K562 (cell line): ENCODE measurements around the gene ATM. TPM values are rescaled to one million over a fixed set of nuclear protein-coding genes. Genes with fewer than 3 reads are reported as not detected.
"Not testable (repeated sequence)": the region's sequence is repeated elsewhere in the genome, so short reads cannot be mapped to it uniquely, and the experiment has no call there.

ENCODE experiments used
- ATAC-seq: fragments of 200-7000 bp; cut with Tn5 transposase; 3 replicates; pipeline ENCODE4 v1.9.1; 2020; ENCODE audit warnings: moderate library complexity
- BruUV-seq: library from RNA; stranded (reverse); fragments of 400-500 nt; replicated peaks from 2 replicates; lab custom pipeline; 2021; lab: Mats Ljungman, UMichigan
- CTCF ChIA-PET: fragments of 300-600 bp; formaldehyde crosslinking; extraction: SDS; loops from one replicate; lab custom pipeline; 2021; ENCODE audit warnings: low intra/inter-chr PET ratio; lab: Yijun Ruan, JAX
- POLR2A ChIA-PET: fragments of 300-600, 350-650 bp; sonication (Branson Sonifier 250); formaldehyde crosslinking; extraction: SDS; loops from one replicate; lab custom pipeline; 2021; ENCODE audit warnings: antibody characterized with exemption, inconsistent platforms; lab: Yijun Ruan, JAX
- DNase-seq, 4 experiments: peaks; one replicate each; pipeline versions ENCODE4 v3.0.0 to v3.0.0-alpha.2; 2011 to 2018; ENCODE audit warnings: low spot score in 3 of 4, mixed read lengths in 3 of 4; ENCODE audit errors: extremely low read depth in 1 of 4
- FAIRE-seq: peaks from 2 replicates; lab custom pipeline; 2011; peaks lifted over from hg19 to GRCh38; lab: Jason Lieb, UNC
- H2AFZ ChIP-seq: 2 replicates; pipeline ENCODE4 v1.6.0; 2011; ENCODE audit warnings: low read depth, low read length, control low read depth, inconsistent platforms
- H3K27ac ChIP-seq: fragments of 200-600 bp; 3 replicates; pipeline ENCODE4 v1.8.0; 2011; ENCODE audit warnings: low read depth, mild to moderate bottlenecking, control low read depth, inconsistent platforms, low read length, moderate library complexity, mixed read lengths; ENCODE audit errors: extremely low read depth
- H3K27me3 ChIP-seq, 2 experiments: fragments of 300-600 bp in 1 of 2; 2 replicates in 1 of 2; 3 replicates in 1 of 2; pipeline versions ENCODE4 v1.6.0 to v1.8.0; 2011; ENCODE audit warnings: inconsistent platforms in 2 of 2, low read length in 2 of 2, mild to moderate bottlenecking in 1 of 2, mixed read lengths in 1 of 2, moderate library complexity in 1 of 2; ENCODE audit not compliant: control insufficient read depth in 2 of 2, insufficient read depth in 2 of 2
- H3K36me3 ChIP-seq: fragments of 300-600 bp; 3 replicates; pipeline ENCODE4 v1.8.0; 2011; ENCODE audit warnings: mild to moderate bottlenecking, low read length, inconsistent platforms; ENCODE audit not compliant: control insufficient read depth, insufficient read depth
- H3K4me1 ChIP-seq, 2 experiments: fragments of 200-600 bp in 1 of 2; replicated peaks in 1 of 2; 2 replicates in 1 of 2; 3 replicates in 1 of 2; pipeline versions ENCODE4 v1.5.1 to v1.8.0; 2011; ENCODE audit warnings: inconsistent platforms in 2 of 2, low read length in 2 of 2, mild to moderate bottlenecking in 1 of 2, mixed read lengths in 1 of 2, moderate library complexity in 1 of 2; ENCODE audit not compliant: control insufficient read depth in 2 of 2, insufficient read depth in 2 of 2
- H3K4me2 ChIP-seq: 2 replicates; pipeline ENCODE4 v1.6.1; 2011; ENCODE audit warnings: low read length, control low read depth, inconsistent platforms, mixed read lengths; ENCODE audit not compliant: insufficient read depth
- H3K4me3 ChIP-seq: fragments of 200-600 bp; sonication (generic), shearing (Covaris generic); 2 replicates; pipeline ENCODE4 v1.5.1; 2016; ENCODE audit warnings: control low read depth, inconsistent platforms
- H3K79me2 ChIP-seq: fragments of 200-600 bp; 3 replicates; pipeline ENCODE4 v1.8.0; 2011; ENCODE audit warnings: low read length, inconsistent platforms; ENCODE audit not compliant: control insufficient read depth, insufficient read depth
- H3K9ac ChIP-seq, 2 experiments: 2 replicates each; pipeline versions ENCODE4 v1.6.0 to v1.6.1; 2011; ENCODE audit warnings: low read depth in 2 of 2, low read length in 2 of 2, control low read depth in 1 of 2, inconsistent platforms in 1 of 2, mild to moderate bottlenecking in 1 of 2, mixed read lengths in 1 of 2; ENCODE audit not compliant: insufficient read depth in 1 of 2
- H3K9me1 ChIP-seq: one replicate; pipeline ENCODE4 v1.6.0; 2011; ENCODE audit warnings: inconsistent platforms, mild to moderate bottlenecking, low read length, moderate library complexity; ENCODE audit not compliant: control insufficient read depth, insufficient read depth
- H3K9me3 ChIP-seq: replicated peaks from 2 replicates; pipeline ENCODE4 v1.5.1; 2011; ENCODE audit warnings: low read depth, low read length, inconsistent platforms; ENCODE audit not compliant: control insufficient read depth, insufficient read depth
- H4K20me1 ChIP-seq: replicated peaks from 2 replicates; pipeline ENCODE4 v1.6.1; 2011; ENCODE audit warnings: low read length, inconsistent platforms, mixed read lengths; ENCODE audit not compliant: control insufficient read depth, insufficient read depth
- C11orf30 ChIP-seq: fragments of 450-650 bp; IDR thresholded peaks from 2 replicates; pipeline ENCODE4 v1.6.1; 2016; ENCODE audit warnings: low read depth, mild to moderate bottlenecking
- CBX5 ChIP-seq: IDR thresholded peaks from 2 replicates; pipeline ENCODE4 v1.6.1; 2014; ENCODE audit warnings: low read depth, borderline replicate concordance
- CHD2 ChIP-seq: IDR thresholded peaks from 2 replicates; pipeline ENCODE4 v1.6.1; 2011; ENCODE audit warnings: low read depth, low read length
- E2F5 ChIP-seq: sonication (generic); formaldehyde crosslinking; IDR thresholded peaks from 2 replicates; pipeline ENCODE4 v1.8.0; 2022; ENCODE audit warnings: mild to moderate bottlenecking, missing genetic modification reagents
- EWSR1 ChIP-seq: fragments of 450-650 bp; IDR thresholded peaks from 2 replicates; pipeline ENCODE4 v1.6.1; 2018; ENCODE audit warnings: borderline replicate concordance, mild to moderate bottlenecking, low read depth, moderate library complexity; ENCODE audit not compliant: partially characterized antibody
- KLF6 ChIP-seq: fragments of 250-450 bp; sonication (Bioruptor Pico); IDR thresholded peaks from 2 replicates; pipeline ENCODE4 v1.4.0; 2020; ENCODE audit warnings: mild to moderate bottlenecking, moderate library complexity, borderline replicate concordance
- ZNF316 ChIP-seq: fragments of 450-650 bp; IDR thresholded peaks from 2 replicates; pipeline ENCODE4 v1.6.1; 2016
- WGBS: fragments of 100-300 bp; shearing (Covaris generic); methylation state at CpG from one replicate; pipeline ENCODE4 v1.1.6; 2016; ENCODE audit warnings: low coverage, mixed read lengths; ENCODE audit not compliant: insufficient coverage; ENCODE audit errors: missing lambda C conversion rate; 5-methylcytosine and 5-hydroxymethylcytosine counted together
- in situ Hi-C: fragments of 300-500 bp; cut with MboI; formaldehyde crosslinking; loops from 4 replicates; pipeline ENCODE4 v1.15.0; 2018; ENCODE audit warnings: inconsistent platforms, mixed read lengths
- intact Hi-C: fragments of 100-400 bp; cut with micrococcal nuclease; formaldehyde crosslinking; loops from 2 replicates; pipeline ENCODE4 v1.14.2; 2022
- polyA plus RNA-seq, 8 experiments: library from polyadenylated mRNA; depleted of rRNA in 4 of 8; stranded (reverse) in 5 of 8; unstranded in 3 of 8; fragments of >200 nt; fragmentation: Nextera tagmentation in 2 of 8; fragmentation: Illumina TruSeq in 1 of 8; extraction: Ambion mirVana in 2 of 8; extraction: Trizol in 1 of 8; gene quantifications; 2 replicates each; pipeline versions ENCODE4 v1.2.1 to v1.2.3, GENCODE V29; 2011 to 2014; ENCODE audit warnings: inconsistent platforms in 1 of 8, missing spikeins in 1 of 8
- total RNA-seq, 7 experiments: library from RNA; depleted of rRNA in 6 of 7; stranded (reverse); fragments of >200 nt in 6 of 7; fragmentation: Illumina TruSeq in 2 of 7; extraction: Trizol in 2 of 7; gene quantifications; 2 replicates each; pipeline versions ENCODE4 v1.2.1 to v1.2.3, GENCODE V29; 2011 to 2021; ENCODE audit warnings: low replicate concordance in 1 of 7
- TF ChIP-seq, protein P1 (sequence below): fragments of 250-450 bp; sonication (Bioruptor Pico); IDR thresholded peaks from 2 replicates; pipeline ENCODE4 v1.8.0; 2022; ENCODE audit warnings: inconsistent platforms, mild to moderate bottlenecking, moderate library complexity, borderline replicate concordance
- TF ChIP-seq, protein P2 (sequence below): IDR thresholded peaks from 3 replicates; pipeline ENCODE4 v1.6.1; 2011; ENCODE audit warnings: borderline replicate concordance, mild to moderate bottlenecking, moderate library complexity; ENCODE audit not compliant: insufficient read length; ENCODE audit errors: extremely low read depth

Gene ATM
- total and polyA plus RNA-seq, 9 of the 15 experiments (the other 6 are each of a cell fraction or from before 2014, with no cell fraction given) = 8.3 to 46.8 (median 26.2) TPM

DNA sequence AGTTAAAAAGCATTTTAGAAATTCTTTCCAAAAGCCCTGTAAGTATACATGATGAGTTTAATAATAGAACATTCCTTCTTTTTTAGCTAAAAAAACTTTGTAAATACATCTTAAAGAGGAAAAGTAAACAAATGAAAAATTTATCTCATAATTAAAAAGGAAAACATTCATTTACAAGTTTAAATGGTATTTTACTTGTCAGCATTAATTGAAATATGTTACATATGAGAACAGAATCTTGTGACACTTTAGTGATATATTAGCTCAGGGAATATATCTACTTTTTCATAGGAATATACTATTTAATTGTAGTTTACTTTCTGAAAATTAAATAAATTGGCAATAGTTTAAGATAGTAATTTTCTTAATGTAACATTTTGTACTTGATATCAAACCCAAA, 66.2 kb downstream of the ATM start:
- ATAC-seq, intact Hi-C loops, FAIRE-seq, DNase-seq, H3K27me3 ChIP-seq, POLR2A ChIA-PET, H3K4me1 ChIP-seq, H3K9ac ChIP-seq, H3K4me2 ChIP-seq, in situ Hi-C loops, H3K9me1 ChIP-seq, BruUV-seq, H2AFZ ChIP-seq, H3K9me3 ChIP-seq, H3K79me2 ChIP-seq, H3K27ac ChIP-seq, H4K20me1 ChIP-seq, CTCF ChIA-PET, H3K4me3 ChIP-seq: not testable (repeated sequence)
- TF ChIP-seq C11orf30 = peak; percentile 71
- TF ChIP-seq ZNF316 = peak; percentile 87
- H3K36me3 ChIP-seq = peaks cover 28% of the 10 kb centered on the region; the same call in 1 of the 3 replicates

DNA sequence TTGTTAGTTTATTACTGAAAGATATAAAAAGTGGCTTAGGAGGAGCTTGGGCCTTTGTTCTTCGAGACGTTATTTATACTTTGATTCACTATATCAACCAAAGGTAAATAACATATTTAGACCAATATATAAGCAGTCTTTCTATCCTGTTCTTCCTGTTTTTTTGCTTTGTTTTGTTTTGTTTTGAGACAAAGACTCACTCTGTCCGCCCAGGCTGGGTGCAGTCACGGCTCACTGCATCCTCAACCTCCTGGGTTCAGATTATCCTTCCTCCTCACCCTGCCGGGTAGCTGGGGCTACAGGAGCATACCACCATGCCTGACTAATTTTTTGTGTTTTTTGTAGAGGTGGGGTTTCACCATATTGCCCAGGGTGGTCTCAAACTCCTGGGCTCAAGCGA, 66.8 kb downstream of the ATM start:
- ChIA-PET CTCF (no interaction called here), POLR2A (interaction anchor here (1.2 kb wide), 1 partner anchor 135 kb away, joined by 3 read pairs; no protein-coding TSS in a partner anchor)
- in situ Hi-C loops = no loop called here
- TF ChIP-seq KLF6 (CRISPR knock-in tag) (no peak), CHD2 (no peak), EWSR1 (no peak), E2F5 (CRISPR knock-in tag) (no peak), CBX5 (no peak)
- TF ChIP-seq, protein P1, sequence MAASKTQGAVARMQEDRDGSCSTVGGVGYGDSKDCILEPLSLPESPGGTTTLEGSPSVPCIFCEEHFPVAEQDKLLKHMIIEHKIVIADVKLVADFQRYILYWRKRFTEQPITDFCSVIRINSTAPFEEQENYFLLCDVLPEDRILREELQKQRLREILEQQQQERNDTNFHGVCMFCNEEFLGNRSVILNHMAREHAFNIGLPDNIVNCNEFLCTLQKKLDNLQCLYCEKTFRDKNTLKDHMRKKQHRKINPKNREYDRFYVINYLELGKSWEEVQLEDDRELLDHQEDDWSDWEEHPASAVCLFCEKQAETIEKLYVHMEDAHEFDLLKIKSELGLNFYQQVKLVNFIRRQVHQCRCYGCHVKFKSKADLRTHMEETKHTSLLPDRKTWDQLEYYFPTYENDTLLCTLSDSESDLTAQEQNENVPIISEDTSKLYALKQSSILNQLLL = no peak
- TF ChIP-seq, protein P2, sequence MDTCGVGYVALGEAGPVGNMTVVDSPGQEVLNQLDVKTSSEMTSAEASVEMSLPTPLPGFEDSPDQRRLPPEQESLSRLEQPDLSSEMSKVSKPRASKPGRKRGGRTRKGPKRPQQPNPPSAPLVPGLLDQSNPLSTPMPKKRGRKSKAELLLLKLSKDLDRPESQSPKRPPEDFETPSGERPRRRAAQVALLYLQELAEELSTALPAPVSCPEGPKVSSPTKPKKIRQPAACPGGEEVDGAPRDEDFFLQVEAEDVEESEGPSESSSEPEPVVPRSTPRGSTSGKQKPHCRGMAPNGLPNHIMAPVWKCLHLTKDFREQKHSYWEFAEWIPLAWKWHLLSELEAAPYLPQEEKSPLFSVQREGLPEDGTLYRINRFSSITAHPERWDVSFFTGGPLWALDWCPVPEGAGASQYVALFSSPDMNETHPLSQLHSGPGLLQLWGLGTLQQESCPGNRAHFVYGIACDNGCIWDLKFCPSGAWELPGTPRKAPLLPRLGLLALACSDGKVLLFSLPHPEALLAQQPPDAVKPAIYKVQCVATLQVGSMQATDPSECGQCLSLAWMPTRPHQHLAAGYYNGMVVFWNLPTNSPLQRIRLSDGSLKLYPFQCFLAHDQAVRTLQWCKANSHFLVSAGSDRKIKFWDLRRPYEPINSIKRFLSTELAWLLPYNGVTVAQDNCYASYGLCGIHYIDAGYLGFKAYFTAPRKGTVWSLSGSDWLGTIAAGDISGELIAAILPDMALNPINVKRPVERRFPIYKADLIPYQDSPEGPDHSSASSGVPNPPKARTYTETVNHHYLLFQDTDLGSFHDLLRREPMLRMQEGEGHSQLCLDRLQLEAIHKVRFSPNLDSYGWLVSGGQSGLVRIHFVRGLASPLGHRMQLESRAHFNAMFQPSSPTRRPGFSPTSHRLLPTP = no peak

More for the DNA sequence above, 66.8 kb downstream of the ATM start:
- H3K79me2 ChIP-seq = no peaks in the 10 kb centered on the region
- no peaks in the 10 kb centered on the region for H3K27me3 ChIP-seq
- H3K27ac ChIP-seq = no peak overlapping the region
- H3K36me3 ChIP-seq = peaks cover 23% of the 10 kb centered on the region; the same call in 1 of the 3 replicates
- H3K9me3 ChIP-seq = no peaks in the 10 kb centered on the region
- H3K9me1 ChIP-seq = no peaks in the 10 kb centered on the region
- intact Hi-C loops = no loop called here
- H2AFZ ChIP-seq = no peak overlapping the region
- H4K20me1 ChIP-seq = no peaks in the 10 kb centered on the region
- ATAC-seq (no peak), DNase-seq (no peak), FAIRE-seq (no peak)
- no TSS peak for BruUV-seq
- no peak overlapping the region for H3K4me2 ChIP-seq
- no peak overlapping the region for H3K9ac ChIP-seq
- no peak overlapping the region for H3K4me3 ChIP-seq
- H3K4me1 ChIP-seq = no peaks in the 10 kb centered on the region
- 78% methylated on average over 6 of the region's 6 CpGs for WGBS
